GM18517 (cell line): ENCODE measurements around the gene WBP1.
"Not testable (repeated sequence)": the region's sequence is repeated elsewhere in the genome, so short reads cannot be mapped to it uniquely, and the experiment has no call there.

ENCODE experiments used
- ATAC-seq: cut with Tn5 transposase; IDR thresholded peaks from one replicate; pipeline ENCODE4 v1.9.1; 2021; ENCODE audit warnings: mild to moderate bottlenecking, moderate library complexity; ENCODE audit not compliant: unreplicated experiment

The WBP1 gene

GRCh38 chr2:74426181-74426758 is 32.0 kb upstream of the WBP1 start:
- no peak for ATAC-seq

GRCh38 chr2:74427551-74427950 is 30.7 kb upstream of the WBP1 start:
- ATAC-seq = no peak

DNA sequence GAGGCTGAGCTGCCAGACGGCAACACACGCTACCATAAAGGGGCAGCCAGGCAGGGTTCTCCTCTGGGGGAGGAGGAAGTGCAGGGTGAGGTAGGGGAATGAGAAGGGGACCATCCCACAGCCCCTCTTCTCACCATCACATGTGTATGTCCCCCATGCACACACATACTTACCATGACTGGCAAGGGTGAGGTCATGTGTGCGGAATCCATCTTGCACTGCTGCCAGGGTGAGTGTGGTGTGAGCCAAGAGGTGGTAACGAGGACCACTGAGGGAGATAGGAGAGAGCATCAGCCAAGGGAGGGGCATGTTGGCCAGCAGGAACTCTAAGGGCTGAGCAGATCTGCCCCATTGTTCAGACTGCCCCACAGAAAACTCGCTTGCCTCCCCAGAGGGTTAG is 29.6 kb upstream of the WBP1 start:
- ATAC-seq = no peak

- no peak for ATAC-seq
These were observed 28.5 kb upstream of the WBP1 start for GRCh38 chr2:74429487-74430451.

- no peak for ATAC-seq
These were observed 27.7 kb upstream of the WBP1 start for GRCh38 chr2:74430502-74430901.

GRCh38 chr2:74436111-74436805 is 22.0 kb upstream of the WBP1 start:
- no peak for ATAC-seq

DNA sequence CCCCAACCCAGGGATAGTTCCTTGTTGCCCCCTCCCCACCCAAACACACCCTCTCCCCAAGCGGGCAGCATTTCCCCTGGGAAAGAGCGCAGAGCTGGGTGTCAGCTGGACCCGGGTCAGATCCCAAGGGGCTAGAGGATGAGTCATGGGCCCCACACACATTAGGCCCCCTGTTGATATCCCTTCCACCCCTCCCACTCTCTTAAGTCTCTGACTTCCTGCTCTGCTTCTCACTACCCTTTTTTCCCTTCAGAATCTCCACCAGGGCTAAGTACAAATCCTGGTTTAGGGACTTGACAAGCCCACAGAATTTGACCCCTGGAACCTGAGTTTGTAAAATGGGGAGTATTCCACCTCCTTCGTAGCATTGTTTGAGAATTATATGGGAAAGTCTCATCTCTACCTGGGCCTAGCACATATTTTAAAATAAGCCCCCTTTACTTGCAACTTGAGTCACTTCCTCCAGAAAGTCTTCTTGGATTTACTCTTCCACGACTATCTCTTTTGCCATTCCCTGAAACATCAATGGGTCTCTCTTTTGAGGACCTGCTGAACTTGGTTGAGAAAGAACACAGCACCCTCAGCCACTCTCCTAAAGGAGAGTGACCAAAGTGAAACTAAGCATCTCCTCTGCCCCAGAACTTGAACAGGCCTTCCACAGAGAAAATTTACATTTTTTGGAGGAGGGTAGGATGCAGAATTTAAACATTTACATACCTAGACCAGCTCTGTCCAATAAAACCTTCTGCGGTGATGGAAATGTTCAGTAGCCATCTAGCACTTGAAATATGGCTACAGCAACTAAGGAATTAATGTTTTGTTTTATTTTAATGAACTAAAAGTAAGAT is 21.2 kb upstream of the WBP1 start:
- ATAC-seq = no peak

DNA sequence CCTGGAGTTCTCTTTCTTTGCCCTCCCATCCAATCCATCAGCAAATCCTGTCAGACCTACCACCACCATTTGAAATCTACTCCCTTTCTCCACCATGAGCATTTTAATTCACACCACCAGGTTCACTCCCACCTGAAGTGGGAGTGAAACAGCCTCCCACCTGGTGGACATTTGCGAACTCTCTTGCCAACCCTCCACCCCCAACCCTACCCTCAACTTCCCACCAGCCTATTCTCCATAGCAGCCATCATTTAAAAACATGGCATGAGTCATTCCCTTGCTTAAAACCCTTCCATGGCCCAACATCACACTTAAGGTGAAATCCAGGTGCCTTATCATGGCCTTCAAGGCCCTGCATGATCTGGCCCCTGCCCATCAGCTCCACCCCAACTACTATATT is 20.0 kb upstream of the WBP1 start:
- ATAC-seq = no peak

- ATAC-seq = no peak
These were observed 18.9 kb upstream of the WBP1 start for GRCh38 chr2:74439373-74439772.

GRCh38 chr2:74439803-74440377 is 18.3 kb upstream of the WBP1 start:
- ATAC-seq = no peak

DNA sequence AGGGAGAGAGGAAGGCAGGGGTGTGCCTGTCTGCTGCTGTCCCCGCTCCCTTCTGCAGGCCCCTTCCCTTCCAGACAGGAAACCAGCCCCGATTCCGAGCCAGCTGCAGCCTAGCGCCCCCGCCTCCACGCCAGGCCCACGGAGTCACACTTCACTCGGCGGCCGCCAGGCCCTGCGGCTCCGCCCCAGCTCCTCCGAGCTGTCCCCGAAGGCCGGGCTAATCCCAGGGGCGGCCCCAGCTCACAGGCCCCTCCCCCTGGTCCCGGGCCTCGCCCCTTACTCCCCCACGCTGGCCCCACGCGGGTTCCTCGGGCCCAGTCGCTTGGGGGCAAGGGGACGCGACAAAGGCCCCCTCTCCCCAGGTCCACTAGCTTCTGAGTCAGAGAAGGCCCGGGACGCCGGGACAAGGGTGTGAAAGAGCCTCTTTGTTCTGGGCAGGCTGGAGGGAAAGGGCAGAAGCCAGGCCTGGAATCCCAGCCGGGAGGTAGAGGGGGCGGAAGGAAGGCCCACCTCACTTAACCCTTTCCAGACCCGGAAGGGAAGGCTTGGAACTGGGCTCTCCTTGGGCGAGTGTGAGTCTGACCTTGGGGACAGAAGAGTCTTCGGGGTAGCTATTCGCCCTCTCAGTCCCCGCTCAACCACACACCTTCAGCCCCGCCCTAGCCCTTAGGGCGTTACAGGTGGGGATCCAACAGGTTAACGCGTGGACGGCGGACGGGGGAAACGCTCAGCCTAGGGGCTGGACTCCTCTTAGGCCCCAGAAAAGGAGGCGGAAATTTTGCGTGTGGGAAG is 17.7 kb upstream of the WBP1 start:
- peak; percentile 72 for ATAC-seq

DNA sequence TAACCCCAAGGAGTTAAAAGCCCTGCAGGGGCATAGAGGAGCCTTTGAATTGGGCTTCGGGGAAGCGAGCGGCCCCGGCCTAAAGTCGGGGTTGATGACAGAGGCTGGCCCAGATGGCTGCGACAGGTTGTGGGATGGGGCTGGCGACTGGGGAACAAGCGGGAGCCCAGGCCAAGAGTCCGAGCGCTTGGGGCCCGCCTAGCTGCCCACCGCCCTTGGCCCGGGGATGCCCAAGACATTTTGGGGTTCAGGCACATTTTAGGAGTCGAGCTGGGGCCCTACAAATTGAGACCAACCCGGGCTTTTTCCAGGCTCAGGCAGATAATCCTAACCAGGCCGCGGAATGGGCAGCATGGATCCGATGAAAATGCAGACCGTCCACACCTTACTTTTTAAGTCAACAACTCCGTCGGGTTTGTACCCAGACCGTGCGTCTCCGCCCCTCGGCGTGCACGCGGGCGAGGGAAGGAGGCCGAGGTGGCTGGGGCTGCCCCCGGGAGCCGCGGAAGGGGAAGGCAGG is 17.0 kb upstream of the WBP1 start:
- no peak for ATAC-seq

DNA sequence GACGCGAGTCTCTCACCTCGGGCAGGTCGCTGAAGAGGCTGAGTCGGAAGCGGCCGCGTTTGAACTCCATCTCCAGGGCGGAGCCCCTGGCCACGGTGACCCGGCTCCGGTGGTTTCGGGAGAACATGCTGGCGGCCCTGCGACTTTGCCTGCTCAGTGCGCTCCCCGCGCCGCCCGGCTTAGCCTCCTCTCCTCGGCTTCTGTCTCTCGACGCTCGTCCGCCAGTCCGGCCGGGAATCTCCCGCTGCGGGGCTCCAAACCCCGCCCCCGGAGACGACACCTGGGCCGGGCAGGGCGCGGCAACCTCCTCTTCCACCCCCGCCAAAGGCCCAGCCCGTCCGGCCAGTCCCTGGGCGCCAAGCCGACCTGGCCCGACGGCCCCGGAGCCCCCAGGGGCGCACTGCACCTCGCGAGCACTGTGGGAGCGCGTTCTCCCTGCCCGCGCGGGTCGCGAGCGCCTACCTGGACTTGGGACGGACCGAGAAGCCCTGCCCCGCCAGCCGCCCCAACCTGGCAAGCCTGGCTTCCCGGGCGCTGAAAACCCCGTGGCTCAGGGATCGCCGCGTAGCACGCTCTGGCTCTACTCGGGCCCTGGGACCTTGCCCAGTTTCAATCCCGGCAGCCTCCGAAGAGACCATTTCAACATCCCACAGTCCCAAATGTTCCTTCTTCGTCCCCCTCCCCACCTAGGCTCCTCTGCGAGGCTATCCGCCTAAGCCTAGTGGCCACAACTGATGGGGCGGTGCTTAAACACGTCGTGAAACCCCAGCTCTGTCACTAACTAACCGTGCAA is 16.4 kb upstream of the WBP1 start, which contains the start of gene RTKN:
Gene RTKN, minus strand, starts transcription at position 248 of the 793 bp plus-strand sequence. Its CDS starts 121 bp downstream, at position 127.
- ATAC-seq = no peak

DNA sequence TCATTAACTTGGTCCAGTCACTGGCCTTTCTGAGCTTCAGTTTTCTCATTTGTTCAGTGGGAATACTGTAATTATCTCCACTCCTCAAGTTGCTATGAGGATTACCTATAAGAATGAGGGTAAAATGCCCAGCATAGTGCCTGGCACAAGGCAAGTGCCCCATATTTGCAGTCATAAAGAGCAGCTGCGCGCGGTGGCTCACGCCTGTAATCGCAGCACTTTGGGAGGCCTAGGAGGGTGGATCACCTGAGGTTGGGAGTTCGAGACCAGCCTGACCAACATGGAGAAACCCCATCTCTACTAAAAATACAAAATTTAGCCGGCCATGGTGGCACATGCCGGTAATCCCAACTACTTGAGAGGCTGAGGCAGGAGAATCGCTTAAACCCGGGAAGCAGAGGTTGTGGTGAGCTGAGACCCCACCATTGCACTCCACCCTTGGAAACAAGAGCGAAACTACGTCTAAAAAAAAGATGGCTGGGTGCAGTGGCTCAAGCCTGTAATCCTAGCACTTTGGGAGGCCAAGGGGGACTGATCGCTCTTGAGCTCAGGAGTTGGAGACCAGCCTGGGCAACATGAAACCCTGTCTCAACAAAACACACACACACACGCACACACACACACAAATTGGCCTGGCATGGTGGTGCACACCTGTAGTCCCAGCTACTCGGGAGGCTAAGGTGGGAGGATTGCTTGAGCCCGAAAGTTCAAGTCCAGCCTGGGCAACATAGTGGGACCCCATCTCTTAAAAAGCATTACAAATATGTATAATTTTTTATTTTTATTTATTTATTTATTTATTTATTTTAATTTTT is 15.5 kb upstream of the WBP1 start:
- ATAC-seq = not testable (repeated sequence)

GRCh38 chr2:74444498-74445318 is 13.5 kb upstream of the WBP1 start:
- ATAC-seq = no peak

GRCh38 chr2:74447230-74447999 is 10.8 kb upstream of the WBP1 start:
- no peak for ATAC-seq
